GM10266 (cell line): ENCODE measurements around the gene LMF1.
"Not testable (repeated sequence)": the region's sequence is repeated elsewhere in the genome, so short reads cannot be mapped to it uniquely, and the experiment has no call there.

Experiments used
- DNase-seq: peaks from one replicate; pipeline ENCODE4 v3.0.0; 2012; ENCODE audit errors: extremely low spot score
- CTCF ChIP-seq: IDR thresholded peaks from 2 replicates; pipeline ENCODE4 v1.5.1; 2012; ENCODE audit warnings: mild to moderate bottlenecking, low read depth; ENCODE audit not compliant: control insufficient read depth, insufficient read depth; ENCODE audit errors: missing control alignments

Gene LMF1

GRCh38 chr16:865026-865425 is 105.8 kb downstream of the LMF1 start:
- no peak for TF ChIP-seq CTCF

GRCh38 chr16:861446-861845 is 109.3 kb downstream of the LMF1 start:
- no peak for TF ChIP-seq CTCF

More at GRCh38 chr16:865026-865425, 105.8 kb downstream of the LMF1 start:
- DNase-seq = no peak

GRCh38 chr16:860891-861290 is 109.9 kb downstream of the LMF1 start:
- DNase-seq = no peak
- no peak for TF ChIP-seq CTCF

More at GRCh38 chr16:861446-861845, 109.3 kb downstream of the LMF1 start:
- no peak for DNase-seq

- DNase-seq = not testable (repeated sequence)
Measured at GRCh38 chr16:858971-859370, 111.8 kb downstream of the LMF1 start.

- DNase-seq = not testable (repeated sequence)
Measured at GRCh38 chr16:858441-858840, 112.3 kb downstream of the LMF1 start.

GRCh38 chr16:856811-857210 is 114.0 kb downstream of the LMF1 start:
- no peak for TF ChIP-seq CTCF
- no peak for DNase-seq

GRCh38 chr16:856101-856500 is 114.7 kb downstream of the LMF1 start:
- DNase-seq = no peak
- TF ChIP-seq CTCF = no peak

- TF ChIP-seq CTCF = no peak
- DNase-seq = no peak
Measured at GRCh38 chr16:855471-855870, 115.3 kb downstream of the LMF1 start.
